Activated CD8-positive, alpha-beta memory T cell treated with anti-CD3 and anti-CD28 coated beads for 48 hours (primary cell): ENCODE measurements around the gene ST6GALNAC6.

ENCODE experiments used
- DNase-seq, 3 experiments: peaks; one replicate each; pipeline ENCODE4 v3.0.0-alpha.2; 2020; ENCODE audit warnings: low read depth in 2 of 3, low spot score in 2 of 3

The ST6GALNAC6 gene

GRCh38 chr9:127934248-127934647 lies 34.8 kb upstream of the ST6GALNAC6 start:
- no peak for DNase-seq

- no peak for DNase-seq
These were observed 31.9 kb upstream of the ST6GALNAC6 start for GRCh38 chr9:127931092-127931881.

GRCh38 chr9:127930231-127931091 lies 31.1 kb upstream of the ST6GALNAC6 start, which contains the start of gene PIP5KL1:
Gene PIP5KL1, minus strand, starts transcription at chr9:127930777. Its CDS starts 25 bp downstream, at chr9:127930752.
- DNase-seq, result no peak

- DNase-seq, result no peak
These were observed 30.2 kb upstream of the ST6GALNAC6 start for GRCh38 chr9:127929625-127929979.

DNA sequence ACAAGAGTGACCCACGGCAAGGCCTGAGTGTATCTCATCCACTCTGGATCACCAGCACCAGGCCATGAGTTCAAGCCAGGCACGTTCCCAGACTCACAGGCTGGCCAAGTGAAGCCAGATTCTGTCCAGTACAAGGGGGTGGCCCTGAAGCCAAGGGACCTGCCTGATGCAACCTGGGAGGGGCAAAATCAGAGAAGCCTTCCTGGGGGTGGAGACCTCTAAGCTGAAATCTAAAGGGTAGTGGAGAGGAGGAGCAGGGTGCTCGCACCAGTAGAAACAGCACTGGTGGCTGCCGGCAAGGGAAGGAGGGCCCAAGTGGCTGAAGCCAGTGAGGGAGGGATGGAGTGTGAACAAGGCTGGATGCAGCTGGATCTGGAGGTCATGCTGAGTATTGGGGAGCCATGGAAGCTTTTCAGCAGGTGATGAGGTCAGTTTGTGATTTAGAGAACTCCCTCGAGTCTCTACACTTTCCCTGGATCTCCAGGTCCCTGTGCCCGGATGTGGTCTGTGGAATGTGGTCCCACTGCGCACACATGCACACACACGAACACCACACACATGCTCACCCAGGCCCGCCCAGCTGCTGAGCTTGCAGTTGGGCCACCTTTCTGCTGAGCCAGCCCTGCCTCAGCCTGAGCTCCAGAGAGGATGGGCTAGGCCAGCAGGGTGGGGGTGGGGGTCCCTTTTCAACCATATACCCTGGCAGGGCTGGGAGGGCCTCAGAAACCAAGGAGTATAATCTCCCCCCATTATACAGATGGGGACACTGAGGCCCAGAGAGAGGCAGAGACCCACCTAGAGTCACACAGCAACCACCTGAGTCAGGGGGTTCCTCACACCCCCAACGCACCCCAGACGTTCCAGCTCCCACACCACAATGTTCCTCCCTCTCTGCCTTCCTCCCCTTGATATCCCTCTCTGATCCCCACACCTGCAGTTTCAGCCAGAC lies 29.5 kb upstream of the ST6GALNAC6 start:
- no peak for DNase-seq

DNA sequence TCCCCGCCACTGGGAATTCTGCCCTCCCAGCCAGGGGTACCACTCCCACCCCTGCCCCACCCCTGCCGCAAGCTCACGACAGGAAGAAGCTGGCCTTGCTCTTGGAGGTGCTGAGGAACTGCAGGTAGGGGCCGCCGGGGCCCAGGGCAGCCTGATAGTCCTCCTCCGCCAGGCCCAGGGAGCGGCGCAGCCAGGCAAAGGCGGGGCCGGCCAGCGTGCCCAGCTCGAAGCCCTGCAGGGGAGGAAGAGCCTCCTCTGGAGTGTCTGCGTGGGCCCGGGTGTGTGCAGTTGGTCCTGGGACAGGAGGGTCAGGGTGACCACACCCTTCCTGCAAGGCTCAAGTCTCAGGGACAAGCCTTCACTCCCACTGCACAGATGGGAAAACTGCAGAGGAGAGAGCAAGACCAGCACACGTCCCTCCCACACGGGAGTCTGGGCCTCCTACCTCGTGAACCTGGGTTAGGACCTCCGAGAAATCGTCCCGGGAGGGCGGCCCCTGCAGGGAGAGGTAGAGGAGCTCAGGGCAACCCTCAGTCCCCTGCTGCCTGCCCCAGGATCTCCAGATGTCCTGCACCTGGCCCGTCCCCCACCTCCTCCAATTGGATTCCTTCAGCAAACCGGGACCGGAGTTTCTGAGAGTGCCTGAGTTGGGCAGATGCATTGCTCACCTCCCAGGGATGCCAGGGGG lies 28.7 kb upstream of the ST6GALNAC6 start:
- DNase-seq, result no peak

- DNase-seq, result no peak
These were observed 28.0 kb upstream of the ST6GALNAC6 start for GRCh38 chr9:127927201-127927987.

GRCh38 chr9:127926906-127927200 lies 27.4 kb upstream of the ST6GALNAC6 start:
- DNase-seq, result no peak

- no peak for DNase-seq
These were observed 26.8 kb upstream of the ST6GALNAC6 start for GRCh38 chr9:127925959-127926905.

GRCh38 chr9:127924736-127925444 lies 25.5 kb upstream of the ST6GALNAC6 start:
- no peak for DNase-seq

DNA sequence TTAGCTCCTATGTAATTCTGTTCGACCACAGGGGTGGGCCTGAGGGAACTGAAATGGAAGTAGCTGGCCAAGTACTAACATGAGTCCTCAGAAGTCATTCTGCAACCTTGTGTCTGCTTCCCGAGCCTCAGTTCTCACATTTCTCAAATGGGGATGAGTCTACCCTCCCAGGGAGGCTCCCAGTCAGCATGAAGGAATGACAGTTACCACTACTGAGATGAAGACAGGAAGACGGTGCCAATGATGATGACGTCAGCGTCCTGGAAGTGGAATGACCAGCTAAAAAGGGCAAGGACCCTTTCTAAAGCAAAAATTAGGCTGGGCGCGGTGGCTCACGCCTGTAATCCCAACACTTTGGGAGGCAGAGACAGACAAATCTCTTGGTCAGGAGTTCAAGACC lies 24.4 kb upstream of the ST6GALNAC6 start:
- DNase-seq, result no peak

- no peak for DNase-seq
These were observed 23.6 kb upstream of the ST6GALNAC6 start for GRCh38 chr9:127923046-127923445.

GRCh38 chr9:127921557-127922120 lies 22.2 kb upstream of the ST6GALNAC6 start:
- peak in 1 of 3 experiments; percentile 80 for DNase-seq

DNA sequence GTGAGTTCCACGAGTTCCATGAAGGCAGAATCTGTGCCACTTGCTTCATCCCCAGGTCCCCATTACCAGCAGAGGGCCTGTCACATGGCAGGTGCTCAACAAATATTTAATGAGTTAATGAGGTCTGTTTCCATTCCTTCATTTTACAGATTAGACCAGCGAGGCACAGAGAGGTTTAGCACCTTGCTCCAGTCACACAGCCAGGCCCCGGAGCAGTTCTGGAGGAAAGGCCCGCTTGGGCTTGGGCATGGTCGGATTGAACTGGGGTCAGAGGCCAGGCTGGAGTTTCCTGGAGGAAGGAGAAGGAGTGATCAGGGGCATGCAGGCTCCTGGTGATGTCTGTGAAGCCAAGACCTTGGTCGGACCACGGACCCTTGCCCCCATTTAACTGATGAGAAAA lies 21.4 kb upstream of the ST6GALNAC6 start:
- DNase-seq, result no peak

DNA sequence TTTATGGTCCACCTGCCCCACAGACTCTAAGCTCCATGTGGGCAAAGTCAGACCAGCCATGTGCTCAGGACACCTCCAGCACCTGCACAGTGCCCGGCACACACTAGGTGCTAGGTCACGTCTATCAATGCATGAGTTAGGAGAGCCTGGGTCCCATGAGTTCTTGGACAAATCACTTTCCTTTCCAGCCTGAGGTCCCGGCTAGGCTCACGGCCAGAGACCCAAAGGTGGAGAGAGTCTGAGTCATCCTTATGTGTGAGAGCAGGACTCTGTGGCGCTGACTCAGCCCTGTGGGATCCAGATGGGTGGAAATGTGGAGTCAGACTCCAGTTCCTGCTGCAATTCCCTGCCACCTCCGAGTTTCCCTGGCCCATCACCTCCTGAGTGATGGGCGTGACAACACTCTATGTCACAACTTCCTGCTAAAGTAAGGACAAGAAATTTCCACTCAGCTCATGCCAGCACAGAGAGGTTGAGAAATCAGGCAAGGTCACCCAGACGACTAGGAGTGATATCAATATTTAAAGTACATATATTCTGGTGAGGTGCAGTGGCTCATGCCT lies 19.9 kb upstream of the ST6GALNAC6 start:
- DNase-seq, result no peak

DNA sequence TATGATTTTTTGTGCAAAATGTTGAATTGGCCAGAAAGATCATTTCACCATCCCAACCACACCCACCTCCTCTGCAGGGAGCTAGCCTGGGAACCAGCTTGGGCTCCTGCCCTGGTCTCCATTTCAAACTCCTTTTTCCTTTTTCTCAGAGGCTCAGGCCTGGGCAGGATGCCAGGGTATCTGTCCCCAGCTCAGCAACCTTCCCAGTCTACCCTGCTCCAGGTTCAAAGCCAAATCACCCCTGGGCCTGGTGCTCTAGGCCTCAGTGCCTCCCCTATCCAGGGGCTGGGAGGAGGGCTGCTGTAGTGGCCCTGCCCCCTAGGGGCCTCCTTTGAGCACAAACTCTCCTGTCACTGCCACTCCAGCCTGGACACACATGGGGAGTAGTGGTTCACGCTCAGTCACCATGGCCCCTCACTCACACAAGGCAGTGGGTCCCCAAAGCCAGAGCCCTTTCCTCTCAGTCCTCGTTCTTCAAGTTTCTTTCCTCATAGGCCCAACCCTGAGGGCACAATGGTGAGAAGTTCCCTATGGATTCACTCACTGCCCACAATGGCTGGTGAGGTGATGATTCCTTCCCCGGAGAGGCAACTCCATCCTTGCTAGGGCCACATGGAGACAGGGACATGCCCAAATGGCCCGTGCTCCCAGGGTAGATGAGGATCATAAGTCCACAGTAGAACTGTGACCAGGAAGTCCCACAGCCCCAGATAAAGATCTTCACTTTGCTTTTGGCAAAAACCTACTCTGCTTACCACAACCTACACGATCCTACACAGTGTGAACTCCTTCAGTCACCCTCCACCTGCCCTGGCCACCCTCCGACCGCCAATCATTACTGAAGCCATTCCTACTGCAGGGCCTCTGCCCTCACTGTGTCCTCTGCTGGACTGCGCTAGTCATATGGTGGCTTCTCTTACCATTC lies 19.0 kb upstream of the ST6GALNAC6 start:
- DNase-seq, result no peak
